NOMO-1 treated with dmso at 0.1 percent for 144 hours (cell line): ENCODE data around the gene KPNB1.
A peak's percentile ranks its signal among the peaks of the same experiment; 100 is the strongest.

Experiments
- DNase-seq: peaks from one replicate; lab custom pipeline; 2025; ENCODE audit not compliant: unreplicated experiment; lab: John Stamatoyannopoulos, UW

The KPNB1 gene

GRCh38 chr17:47728214-47728877, 78.6 kb downstream of the KPNB1 start:
- no peak for DNase-seq

GRCh38 chr17:47729476-47729875, 79.8 kb downstream of the KPNB1 start:
- DNase-seq = no peak

DNA sequence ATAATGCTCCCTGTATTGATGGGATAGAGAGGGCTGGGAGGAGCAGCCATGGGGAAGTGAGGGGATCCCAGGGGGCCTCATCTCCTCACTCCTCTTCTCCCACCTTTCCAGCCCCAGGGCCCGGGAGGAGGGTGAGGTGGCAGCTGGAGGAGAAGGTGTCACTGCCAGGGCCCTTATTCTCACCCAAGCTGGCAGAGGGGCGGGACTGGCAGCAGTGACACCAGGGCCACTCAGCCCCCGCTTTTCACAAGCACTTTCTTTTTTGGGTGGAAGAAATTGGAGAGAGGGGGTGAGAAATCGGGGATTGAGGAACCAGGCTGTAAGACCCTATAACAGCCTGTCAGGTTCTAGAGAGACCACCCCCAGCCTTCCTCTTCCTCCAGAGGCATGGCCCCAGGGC, 81.0 kb downstream of the KPNB1 start:
- DNase-seq = no peak

- no peak for DNase-seq
Observed at GRCh38 chr17:47731396-47731795, 81.7 kb downstream of the KPNB1 start.

DNA sequence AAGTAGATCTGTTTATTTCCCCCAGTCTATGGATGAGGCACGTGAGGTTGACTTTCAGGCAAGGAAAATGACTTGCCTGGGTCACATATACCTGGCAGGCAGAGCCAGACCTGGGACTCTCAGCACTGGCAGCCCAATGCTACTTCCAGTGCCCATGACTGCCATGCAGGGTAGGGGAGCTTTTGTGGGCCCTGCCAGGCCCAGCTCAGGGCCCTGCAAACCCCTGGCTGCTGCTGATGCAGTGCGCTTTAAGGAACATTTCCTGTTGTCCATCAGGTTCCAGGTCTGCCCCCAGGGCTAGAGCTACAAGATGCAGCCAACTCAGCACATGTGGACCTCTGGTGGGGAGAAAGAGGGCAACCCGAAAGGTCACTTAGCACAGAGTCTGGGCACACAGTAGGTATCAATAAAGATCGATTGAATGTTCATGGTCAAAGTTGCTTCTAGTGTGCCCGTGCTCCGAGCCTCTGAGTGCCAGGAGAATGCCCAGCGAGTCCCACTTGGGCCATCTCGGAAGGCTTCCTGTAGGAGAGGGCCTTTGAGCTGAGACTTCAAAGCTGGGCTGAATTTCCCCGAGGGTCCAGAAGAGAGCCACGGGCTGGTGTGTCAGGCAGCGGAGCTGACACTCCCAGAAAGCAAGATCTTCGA, 82.8 kb downstream of the KPNB1 start:
- no peak for DNase-seq

DNA sequence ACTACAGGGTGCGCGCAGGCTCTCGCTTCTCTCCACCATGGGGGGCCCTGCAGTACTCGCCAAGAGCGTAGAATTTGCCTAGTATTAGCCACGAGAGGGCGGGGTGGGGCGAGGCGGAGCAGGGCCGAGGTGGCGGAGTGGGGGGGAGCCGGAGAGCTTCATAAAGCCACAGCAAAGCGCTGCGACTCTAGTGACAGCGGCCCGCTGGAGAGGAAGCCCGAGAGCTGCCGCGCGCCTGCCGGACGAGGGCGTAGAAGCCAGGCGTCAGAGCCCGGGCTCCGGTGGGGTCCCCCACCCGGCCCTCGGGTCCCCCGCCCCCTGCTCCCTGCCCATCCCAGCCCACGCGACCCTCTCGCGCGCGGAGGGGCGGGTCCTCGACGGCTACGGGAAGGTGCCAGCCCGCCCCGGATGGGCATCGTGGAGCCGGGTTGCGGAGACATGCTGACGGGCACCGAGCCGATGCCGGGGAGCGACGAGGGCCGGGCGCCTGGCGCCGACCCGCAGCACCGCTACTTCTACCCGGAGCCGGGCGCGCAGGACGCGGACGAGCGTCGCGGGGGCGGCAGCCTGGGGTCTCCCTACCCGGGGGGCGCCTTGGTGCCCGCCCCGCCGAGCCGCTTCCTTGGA, 83.4 kb downstream of the KPNB1 start, which contains the start of gene TBX21:
TBX21 (plus strand) TSS at position 190 of the 627 bp plus-strand sequence; CDS start at position 409, 219 bp downstream.
- DNase-seq = peak; percentile 90

GRCh38 chr17:47733674-47734410, 84.1 kb downstream of the KPNB1 start:
- DNase-seq = no peak

DNA sequence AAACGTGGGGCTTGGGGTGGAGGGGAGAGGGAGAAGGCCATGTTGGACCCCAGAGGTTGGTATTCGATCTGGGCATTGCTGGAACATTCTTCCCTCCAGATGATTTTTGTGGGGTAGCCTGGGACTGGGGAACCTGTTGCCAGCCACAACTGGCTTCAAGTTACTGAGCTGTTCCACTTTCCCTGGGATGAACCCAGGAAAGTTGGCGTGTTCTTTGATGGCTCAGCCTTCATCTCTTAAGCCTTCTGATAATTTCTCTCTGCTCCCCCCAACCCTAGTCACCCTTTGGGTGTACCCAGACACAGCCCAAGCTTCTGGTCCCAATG, 85.4 kb downstream of the KPNB1 start:
- DNase-seq = no peak
